GM12865 (cell line): Measurements from ENCODE around the gene PRR19.

Experiments used
- DNase-seq: peaks from one replicate; pipeline ENCODE4 v3.0.0; 2010; ENCODE audit warnings: low read depth
- H3K4me3 ChIP-seq: 2 replicates; pipeline ENCODE4 v1.5.1; 2011; ENCODE audit warnings: mild to moderate bottlenecking, low read depth, low read length, control low read depth
- TF ChIP-seq, protein P1 (sequence below): IDR thresholded peaks from 2 replicates; pipeline ENCODE4 v1.5.1; 2011; ENCODE audit warnings: low read length, control low read depth, low read depth, inconsistent platforms; ENCODE audit not compliant: insufficient read depth; ENCODE audit errors: missing control alignments

PRR19 gene

GRCh38 chr19:42313840-42314755 is 12.2 kb downstream of the PRR19 start:
- TF ChIP-seq, protein P1, sequence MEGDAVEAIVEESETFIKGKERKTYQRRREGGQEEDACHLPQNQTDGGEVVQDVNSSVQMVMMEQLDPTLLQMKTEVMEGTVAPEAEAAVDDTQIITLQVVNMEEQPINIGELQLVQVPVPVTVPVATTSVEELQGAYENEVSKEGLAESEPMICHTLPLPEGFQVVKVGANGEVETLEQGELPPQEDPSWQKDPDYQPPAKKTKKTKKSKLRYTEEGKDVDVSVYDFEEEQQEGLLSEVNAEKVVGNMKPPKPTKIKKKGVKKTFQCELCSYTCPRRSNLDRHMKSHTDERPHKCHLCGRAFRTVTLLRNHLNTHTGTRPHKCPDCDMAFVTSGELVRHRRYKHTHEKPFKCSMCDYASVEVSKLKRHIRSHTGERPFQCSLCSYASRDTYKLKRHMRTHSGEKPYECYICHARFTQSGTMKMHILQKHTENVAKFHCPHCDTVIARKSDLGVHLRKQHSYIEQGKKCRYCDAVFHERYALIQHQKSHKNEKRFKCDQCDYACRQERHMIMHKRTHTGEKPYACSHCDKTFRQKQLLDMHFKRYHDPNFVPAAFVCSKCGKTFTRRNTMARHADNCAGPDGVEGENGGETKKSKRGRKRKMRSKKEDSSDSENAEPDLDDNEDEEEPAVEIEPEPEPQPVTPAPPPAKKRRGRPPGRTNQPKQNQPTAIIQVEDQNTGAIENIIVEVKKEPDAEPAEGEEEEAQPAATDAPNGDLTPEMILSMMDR: no peak
- no peak for DNase-seq
- no peak overlapping the region for H3K4me3 ChIP-seq

GRCh38 chr19:42315024-42315423 is 13.1 kb downstream of the PRR19 start:
- TF ChIP-seq, protein P1: no peak
- DNase-seq: no peak
- no peak overlapping the region for H3K4me3 ChIP-seq

- DNase-seq: peak; percentile 76
- peak overlapping the region; percentile 6 for H3K4me3 ChIP-seq
- TF ChIP-seq, protein P1: no peak
These were observed 14.6 kb downstream of the PRR19 start for GRCh38 chr19:42316223-42317211.

DNA sequence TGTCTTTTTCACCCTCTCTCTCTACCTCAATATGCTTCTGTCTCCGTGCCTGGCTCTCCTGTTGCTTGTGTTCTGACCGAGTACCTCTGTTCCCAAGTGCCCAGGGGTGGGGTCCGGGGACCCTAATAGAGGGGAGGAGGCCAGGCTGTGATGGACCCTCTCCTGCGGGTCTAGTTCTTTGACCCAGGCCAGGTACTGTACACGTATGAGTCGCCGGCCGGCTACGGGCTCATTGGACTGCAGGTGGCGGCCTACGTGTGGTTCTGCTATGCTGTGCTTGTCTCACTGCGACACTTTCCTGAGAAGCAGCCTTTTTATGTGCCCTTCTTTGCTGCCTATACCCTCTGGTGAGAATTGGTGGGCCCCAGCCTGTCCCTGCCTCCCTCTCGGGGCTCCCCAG is 15.6 kb downstream of the PRR19 start:
- DNase-seq: no peak
- TF ChIP-seq, protein P1: no peak
- H3K4me3 ChIP-seq: no peak overlapping the region

DNA sequence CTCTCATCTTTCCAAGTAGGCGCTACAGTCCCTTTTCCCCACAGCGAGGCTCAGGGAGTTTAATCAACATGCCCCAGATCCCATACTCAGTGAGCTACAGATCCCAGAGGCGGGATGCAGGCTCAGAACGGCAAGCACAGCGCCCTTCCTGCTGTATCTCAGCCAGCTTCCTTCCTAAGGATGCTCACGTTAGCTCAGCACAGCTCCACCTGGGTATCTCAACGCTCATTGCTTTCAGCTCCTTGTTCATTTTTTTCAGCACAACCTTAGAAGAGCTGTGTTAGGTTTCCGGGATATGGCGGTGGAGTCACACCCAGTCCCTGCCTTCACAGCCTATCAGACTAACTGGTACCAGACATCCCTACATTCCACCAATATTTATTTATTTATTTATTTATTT is 20.4 kb downstream of the PRR19 start:
- no peak overlapping the region for H3K4me3 ChIP-seq
- TF ChIP-seq, protein P1: no peak
- DNase-seq: no peak

GRCh38 chr19:42323473-42323851 is 21.5 kb downstream of the PRR19 start:
- no peak overlapping the region for H3K4me3 ChIP-seq
- DNase-seq: no peak
- TF ChIP-seq, protein P1: no peak
